ENCODE measurements around the gene TAF1A.

DNA sequence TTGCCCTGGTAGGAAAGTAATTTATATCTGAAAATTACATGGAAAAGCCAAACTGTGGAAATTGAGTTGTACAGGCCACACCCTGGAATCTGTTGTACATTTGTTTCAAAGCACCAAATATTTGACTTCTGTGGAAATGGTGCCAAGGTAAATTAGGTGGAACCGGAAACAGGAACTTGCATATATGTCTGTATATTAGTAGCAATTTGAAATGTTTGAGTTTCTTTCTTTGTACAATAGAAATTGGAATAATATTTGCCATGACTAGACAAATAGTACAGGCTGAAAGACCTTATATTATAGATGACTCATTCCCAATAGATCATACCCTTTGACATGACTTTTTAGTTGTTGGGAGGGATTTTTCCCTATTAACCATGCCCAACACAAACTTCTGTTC lies 10.5 kb upstream of the TAF1A start:
- TF ChIP-seq, protein P1, sequence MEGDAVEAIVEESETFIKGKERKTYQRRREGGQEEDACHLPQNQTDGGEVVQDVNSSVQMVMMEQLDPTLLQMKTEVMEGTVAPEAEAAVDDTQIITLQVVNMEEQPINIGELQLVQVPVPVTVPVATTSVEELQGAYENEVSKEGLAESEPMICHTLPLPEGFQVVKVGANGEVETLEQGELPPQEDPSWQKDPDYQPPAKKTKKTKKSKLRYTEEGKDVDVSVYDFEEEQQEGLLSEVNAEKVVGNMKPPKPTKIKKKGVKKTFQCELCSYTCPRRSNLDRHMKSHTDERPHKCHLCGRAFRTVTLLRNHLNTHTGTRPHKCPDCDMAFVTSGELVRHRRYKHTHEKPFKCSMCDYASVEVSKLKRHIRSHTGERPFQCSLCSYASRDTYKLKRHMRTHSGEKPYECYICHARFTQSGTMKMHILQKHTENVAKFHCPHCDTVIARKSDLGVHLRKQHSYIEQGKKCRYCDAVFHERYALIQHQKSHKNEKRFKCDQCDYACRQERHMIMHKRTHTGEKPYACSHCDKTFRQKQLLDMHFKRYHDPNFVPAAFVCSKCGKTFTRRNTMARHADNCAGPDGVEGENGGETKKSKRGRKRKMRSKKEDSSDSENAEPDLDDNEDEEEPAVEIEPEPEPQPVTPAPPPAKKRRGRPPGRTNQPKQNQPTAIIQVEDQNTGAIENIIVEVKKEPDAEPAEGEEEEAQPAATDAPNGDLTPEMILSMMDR (IDR thresholded peaks at IDR 0.05) = no peak
- TF ChIP-seq FOXJ3 (CRISPR knock-in tag; IDR thresholded peaks at IDR 0.05; ENCODE audit: borderline replicate concordance) = no peak
- TF ChIP-seq, protein P2, sequence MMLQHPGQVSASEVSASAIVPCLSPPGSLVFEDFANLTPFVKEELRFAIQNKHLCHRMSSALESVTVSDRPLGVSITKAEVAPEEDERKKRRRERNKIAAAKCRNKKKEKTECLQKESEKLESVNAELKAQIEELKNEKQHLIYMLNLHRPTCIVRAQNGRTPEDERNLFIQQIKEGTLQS (CRISPR knock-in tag; conservative IDR thresholded peaks at IDR 0.05) = no peak
- TF ChIP-seq, protein P3, sequence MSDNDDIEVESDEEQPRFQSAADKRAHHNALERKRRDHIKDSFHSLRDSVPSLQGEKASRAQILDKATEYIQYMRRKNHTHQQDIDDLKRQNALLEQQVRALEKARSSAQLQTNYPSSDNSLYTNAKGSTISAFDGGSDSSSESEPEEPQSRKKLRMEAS (CRISPR knock-in tag; IDR thresholded peaks at IDR 0.05) = no peak
- TF ChIP-seq NR1H2 (CRISPR knock-in tag; IDR thresholded peaks at IDR 0.05) = no peak
- TF ChIP-seq USF2 (CRISPR knock-in tag; IDR thresholded peaks at IDR 0.05) = no peak

All from WTC11 (cell line).